GM18870 (cell line): Measurements from ENCODE around the gene TUBB3.
"Not testable (repeated sequence)": the region's sequence is repeated elsewhere in the genome, so short reads cannot be mapped to it uniquely, and the experiment has no call there.

Experiments
- ATAC-seq: cut with Tn5 transposase; IDR thresholded peaks from one replicate; pipeline ENCODE4 v1.9.1; 2021; ENCODE audit warnings: moderate library complexity; ENCODE audit not compliant: unreplicated experiment

Gene TUBB3

DNA sequence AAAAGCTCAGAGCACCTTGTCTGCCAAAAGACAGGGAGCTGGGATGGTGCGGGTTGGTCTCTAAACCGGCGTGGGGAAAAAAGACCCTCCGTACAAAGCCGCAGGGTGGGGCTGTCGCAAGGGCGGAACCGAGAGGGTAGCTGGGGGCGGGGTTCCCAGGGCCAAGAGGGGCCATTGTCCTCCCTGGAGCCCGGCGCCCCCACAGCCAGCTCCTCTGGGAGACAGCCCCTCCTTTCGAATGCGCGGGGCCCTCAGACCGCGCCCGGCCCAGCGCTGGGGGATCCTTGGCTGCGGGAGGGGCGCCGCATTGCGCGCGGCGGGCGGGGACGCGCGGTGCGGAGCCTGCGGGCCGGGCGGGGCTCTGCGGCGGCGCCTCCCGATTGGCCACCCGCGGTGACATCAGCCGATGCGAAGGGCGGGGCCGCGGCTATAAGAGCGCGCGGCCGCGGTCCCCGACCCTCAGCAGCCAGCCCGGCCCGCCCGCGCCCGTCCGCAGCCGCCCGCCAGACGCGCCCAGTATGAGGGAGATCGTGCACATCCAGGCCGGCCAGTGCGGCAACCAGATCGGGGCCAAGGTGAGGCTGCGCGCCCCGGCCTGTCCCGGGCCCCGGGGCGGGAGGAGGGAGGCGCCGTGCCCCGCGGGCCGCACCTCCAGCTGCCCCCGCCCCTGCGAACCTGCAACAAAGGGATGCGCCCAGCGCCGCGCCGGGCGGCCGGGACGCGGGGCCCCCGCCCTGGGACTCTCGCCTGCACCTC lies at the start of gene TUBB3:
Gene TUBB3 (plus strand): TSS at position 459 of the 756 bp plus-strand sequence. CDS start 60 bp downstream, at position 519.
- no peak for ATAC-seq

DNA sequence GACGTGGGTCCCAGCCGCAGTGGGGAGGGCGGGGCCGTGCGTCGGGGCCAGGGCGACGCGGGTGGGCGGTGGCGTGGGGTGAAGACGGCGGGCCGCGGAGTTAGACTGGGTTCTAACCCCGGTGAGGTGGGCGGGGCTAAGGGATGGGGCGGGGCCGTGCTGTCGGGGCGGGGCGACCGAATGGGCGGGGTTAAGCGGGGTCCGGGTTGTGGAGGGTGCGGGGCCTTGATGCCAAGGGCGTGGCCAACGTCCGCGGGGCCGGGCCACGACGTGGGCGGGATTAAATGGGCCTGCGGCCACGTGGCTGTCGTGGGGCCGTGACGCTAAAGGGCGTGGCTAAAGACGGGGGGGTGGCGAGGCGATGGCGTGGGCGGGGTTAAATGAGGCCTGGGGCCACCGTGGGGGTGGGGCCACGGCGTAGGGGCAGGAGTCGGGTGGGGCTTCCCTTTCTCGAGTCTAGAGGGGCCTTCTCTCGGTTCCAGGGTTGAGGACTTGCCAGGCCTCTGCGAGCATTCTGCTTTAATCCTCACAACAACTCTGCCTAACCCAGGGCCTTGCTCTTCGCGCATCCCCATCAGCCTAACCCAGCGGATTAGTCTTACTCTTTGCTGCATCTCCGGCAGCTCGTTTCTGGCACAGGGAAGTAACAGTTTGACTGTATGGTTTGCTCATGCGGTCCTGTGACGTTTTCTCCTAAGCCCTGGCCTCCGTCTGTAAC lies 49.0 kb upstream of the TUBB3 start:
- ATAC-seq, result no peak

DNA sequence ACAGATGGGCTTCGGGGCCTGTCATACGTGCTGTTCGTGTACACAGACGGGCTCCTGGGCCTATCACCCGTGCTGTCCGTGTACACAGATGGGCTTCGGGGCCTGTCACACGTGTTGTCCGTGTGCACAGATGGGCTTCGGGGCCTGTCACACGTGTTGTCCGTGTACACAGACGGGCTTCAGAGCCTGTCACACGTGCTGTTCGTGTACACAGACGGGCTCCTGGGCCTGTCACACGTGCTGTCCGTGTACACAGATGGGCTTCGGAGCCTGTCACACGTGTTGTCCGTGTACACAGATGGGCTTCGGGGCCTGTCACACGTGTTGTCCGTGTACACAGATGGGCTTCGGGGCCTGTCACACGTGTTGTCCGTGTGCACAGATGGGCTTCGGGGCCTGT lies 44.0 kb upstream of the TUBB3 start:
- not testable (repeated sequence) for ATAC-seq

DNA sequence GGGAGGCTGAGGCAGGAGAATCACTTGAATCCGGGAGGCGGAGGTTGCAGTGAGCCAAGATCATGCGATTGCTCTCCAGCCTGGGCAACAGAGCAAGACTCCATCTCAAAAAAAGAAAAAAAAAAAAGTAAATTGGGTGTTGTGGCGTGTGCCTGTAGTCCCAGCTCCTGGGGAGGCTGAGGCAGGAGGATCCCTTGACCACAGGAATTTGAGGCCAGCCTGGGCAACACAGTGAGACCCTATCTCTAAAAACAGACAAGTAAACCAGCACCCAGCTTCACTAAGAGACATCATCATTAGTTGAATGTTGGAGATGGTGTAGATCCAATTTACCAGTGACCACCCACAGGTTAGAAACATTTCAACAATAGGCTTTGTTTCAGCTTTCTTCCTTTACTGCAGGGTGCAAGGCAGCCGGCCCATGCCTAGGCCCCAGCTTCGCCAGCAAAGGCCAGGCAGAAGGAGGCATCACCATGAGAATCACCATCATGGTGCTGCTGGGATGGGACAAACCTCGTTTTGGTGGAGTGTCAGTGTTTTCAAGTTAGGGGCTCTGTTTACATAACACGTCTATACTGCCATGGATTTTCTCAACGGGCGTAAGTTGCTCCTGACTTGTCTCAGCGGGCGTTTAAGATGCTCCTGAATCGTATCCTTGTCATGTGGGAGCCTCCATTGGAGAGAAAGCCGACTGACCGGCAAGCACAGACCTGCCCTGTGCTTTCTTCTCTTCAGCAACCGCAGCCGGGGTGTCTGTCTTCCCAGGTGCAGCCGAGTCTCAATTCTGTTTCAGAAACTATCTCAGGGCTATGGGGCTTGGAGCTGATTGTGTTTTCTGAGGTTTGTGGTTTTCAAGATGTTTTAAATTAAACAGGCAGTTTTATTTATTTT lies 42.4 kb upstream of the TUBB3 start:
- ATAC-seq, result no peak

DNA sequence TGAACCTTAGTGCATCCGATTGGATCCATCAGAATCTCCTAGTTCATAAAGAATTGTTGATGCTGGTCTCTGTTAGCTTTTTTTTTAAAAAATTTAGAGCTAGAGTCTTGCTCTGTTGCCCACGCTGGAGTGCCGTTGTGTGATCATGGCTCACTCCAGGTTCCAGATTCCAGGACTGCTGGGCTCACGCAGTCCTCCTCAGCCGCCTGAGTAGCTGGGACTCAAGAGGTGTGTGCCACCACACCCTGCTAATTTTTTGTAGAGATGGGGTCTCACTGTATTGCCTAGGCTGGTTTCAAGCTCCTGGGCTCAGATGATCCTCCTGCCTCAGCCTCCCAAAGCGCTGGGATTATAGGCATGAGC lies 41.8 kb upstream of the TUBB3 start:
- ATAC-seq, result no peak

DNA sequence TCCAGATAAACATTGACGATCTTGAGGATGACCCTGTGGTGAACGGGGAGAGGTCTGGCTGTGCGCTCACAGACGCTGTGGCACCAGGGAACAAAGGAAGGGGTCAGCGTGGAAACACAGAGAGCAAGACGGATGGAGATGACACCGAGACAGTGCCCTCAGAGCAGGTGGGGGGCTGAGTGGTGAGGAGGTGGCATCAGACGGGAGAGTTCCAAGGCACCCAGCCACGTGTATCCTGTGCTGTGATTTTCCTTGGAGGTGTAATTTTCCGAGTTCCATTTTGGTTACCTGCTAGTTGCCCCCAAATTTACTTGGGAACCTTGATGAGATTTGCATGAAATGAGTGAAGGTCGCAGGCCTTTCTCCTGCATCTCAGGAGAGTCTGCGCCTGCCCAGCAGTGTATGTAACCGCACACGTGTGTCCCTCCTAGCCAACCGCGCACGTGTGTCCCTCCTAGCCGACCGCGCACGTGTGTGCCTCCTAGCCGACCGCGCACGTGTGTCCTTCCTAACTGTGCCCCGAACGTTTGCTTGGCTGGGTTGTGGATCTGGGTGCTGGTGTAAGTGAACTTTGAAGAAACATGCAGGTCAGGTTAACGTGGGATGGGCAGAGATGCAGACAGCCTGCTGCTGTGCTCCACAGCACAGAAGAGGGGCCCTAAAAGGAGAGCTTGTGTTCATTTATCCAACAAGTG lies 39.6 kb upstream of the TUBB3 start:
- no peak for ATAC-seq

DNA sequence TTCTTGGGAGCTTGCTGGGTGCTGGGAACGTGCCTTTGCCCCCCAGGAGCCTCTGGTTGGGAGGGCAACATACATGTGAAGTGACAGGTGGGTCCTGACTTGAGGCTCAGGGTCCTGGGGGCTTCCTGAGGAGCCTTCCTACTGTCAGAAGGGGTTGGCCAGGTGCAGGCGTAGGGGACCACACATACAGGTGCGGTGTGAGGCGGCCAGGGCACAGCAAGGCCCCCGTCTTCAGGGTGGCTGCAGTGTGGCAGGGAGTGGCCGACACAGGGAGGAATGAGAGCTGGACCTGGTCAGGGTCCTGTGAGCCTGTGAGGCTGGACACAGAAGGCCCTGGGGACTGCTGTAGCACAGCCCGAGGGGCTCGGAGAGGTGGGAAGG lies 39.1 kb upstream of the TUBB3 start:
- ATAC-seq, result no peak

DNA sequence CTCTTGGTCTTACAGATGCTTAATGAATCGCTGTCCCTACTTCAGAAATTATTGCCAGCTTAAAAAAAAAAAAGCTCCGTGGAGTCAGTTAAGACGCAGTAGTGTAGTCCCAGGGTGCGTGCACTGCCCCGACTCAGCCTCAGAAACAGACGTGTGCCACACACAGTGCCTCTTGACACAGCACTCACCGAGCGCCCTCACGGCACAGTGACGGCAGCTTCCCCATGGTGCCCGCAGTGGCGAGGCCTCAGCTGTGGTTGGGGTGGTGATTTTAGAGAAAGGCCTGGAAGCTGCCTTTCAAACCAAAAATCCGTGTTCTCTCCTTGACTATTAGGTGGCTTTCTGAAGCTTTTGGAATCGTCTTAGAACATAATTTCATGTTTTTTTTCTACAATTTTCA lies 35.9 kb upstream of the TUBB3 start:
- no peak for ATAC-seq

DNA sequence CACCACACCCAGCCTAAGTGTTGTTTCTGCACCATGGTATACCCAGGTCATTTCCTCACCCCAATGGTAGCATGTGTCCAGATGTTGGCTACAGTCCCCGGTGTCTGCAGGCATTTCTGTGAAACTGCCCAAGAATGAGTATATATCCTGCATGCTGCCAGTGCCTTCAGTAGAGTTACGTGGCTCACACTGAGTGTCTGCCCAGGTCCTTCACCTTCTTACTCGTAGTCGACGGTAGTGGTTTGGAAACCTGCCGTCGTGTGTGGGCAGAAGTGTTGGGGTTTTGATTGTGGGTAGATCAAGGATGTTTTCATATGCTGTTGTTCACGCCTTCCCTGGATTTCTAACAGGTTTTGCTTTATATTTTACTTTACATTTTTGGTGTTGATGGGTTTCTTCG lies 32.9 kb upstream of the TUBB3 start:
- no peak for ATAC-seq

DNA sequence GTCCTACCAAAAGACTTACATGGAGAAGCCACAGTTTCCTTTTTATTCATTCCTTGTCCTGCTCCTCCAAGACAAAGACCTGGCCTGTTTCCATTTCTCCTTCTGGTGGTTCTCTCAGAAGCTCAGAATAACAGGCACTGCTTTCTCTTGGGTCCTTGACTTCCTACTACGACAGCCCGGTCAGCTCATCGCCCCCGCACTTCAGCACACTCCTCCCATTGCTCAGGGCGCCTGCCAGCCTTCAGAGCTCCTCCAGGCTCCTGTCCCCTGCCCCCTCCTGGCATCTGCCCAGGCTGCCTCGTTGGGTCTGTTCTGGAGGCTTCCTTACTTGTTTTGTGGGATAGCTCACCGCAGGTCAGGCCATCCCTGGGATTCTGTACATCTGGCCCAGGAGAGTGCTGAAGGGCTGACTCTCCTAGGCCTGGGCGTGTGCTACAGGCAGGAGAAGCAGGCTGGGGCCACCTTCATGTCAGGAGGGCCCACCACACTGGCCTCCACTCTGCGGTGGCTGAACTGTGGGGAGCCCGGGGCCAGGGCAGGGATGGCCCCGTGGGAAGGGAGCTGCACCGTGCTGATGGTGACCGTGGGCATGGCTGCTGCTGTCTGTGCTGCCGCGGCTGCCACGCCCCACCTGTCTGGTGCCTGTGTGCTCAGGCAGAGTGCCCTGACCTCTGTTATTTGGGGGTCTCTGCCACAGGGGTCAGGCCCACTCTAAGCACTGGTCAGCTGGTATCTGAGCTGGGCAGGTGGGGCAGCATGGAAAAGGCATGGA lies 32.1 kb upstream of the TUBB3 start:
- ATAC-seq, result no peak

DNA sequence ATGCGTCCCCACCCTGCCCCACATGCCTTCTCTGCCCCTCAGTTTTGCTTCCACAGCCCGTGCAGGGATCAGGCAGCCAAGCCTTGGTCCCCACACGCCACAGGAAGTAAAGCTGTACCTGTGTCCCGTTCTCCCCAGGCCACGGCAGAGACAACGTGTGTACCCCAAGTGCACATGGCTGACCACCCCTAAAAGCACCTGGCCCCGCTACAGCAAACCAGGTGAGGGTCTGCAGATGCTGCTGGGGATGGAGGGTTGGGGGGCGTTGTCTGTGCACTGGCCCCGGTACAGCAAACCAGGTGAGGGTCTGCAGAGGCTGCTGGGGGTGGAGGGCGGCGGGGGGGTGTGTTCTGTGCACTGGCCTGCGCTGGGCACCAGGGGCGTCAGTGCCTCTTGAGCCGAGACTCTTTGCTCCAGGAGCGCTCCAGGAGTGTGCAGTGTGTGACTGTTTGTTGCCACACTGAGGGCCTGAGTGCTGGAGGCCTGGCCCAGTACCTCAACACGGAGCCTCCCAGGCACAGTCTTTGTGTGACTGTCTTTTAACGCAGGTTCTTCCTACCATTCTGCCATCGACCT lies 31.0 kb upstream of the TUBB3 start:
- ATAC-seq, result no peak

DNA sequence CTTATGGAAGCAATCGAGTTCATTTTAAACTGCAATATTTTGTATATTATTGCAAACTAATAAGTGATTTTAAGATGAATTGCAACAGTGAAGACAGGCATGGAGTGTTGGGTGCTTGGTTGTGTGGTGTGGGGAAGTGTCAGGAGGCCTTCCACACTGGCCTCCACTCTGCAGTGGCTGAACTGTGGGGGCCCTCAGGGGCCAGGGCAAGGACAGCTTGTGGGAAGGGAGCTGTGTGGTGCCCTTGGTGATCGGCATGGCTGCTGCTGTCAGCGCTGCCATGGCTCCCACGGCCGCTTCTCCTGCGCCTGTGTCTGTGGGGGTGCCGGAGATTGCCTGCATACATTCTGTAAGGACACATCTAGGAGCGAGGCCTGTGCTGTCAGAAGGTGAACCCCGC lies 30.5 kb upstream of the TUBB3 start:
- no peak for ATAC-seq

DNA sequence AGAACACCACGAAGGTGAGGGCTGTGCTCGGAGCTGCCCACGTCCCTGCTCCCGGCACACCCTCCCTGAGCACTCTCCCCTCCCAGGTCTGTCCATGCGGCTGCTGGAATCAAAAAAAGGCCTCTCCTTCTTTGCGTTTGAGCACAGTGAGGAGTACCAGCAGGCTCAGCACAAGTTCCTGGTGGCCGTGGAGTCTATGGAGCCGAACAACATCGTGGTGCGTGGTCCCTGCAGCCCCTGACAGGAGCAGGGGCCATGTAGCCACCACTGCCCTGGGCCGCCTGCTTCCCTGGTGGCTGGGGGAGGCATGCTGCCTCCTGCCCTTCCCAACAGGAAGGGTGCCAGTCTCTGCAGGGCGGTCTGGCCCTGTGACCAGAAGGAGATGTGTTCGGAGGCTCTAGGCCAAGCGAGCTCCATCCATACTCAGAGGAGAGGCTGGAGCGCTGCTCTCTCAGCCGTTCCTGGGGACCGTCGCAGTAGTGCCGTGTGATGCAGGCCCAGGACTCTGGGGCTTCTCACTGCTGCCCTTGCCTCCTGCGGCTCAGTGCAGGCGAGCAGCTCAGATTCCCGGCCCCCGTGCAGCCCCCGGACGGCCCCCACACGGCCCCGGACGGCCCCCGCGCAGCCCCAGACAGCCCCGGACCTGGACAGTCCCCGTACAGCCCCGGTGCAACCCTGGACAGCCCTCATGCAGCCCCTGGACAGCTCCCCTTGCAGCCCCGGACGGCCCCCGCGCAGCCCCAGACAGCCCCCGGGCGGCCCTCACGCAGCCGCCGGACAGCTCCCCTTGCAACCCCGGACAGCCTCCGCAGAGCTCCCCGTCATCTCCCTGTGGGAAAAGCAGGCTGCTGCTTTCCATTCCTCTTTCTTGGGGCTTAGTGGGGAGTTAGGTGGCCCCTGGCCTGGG lies 29.2 kb upstream of the TUBB3 start:
- ATAC-seq, result no peak

DNA sequence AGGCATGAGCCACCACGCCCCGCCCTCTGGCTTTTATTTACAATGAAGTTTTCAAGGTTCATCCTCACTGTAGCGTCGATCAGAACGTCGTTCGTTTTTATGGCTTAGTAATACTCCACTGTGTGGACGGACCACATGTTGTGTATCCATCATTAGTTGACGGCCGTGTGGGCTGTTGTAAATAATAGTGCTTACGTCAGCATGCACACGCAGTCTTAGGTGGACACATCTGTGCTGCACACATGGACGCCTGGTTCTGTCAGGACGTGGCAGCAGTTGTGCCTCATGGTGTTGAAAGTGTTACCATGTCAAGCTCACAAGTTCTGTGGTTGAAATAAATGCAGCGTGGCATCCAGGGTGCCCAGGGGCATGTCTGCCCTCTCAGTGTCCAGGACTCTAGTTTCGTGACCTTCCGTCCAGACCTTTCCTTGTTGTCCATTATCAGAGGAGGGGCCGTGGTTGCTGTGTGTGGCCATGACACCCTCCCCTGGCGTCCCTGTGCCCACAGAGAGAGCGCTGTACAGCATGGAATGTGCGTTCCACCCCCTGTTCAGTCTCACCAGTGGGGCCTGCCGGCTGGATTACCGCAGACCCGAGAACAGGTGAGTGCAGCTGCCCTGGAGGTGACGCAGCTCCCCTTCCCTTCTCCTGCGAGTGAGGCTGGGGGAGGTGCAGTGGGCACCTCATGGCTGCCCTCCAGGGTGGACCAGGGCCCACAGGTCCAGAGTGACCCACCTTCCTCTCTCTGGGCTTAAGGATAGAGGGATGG lies 27.5 kb upstream of the TUBB3 start:
- no peak for ATAC-seq

DNA sequence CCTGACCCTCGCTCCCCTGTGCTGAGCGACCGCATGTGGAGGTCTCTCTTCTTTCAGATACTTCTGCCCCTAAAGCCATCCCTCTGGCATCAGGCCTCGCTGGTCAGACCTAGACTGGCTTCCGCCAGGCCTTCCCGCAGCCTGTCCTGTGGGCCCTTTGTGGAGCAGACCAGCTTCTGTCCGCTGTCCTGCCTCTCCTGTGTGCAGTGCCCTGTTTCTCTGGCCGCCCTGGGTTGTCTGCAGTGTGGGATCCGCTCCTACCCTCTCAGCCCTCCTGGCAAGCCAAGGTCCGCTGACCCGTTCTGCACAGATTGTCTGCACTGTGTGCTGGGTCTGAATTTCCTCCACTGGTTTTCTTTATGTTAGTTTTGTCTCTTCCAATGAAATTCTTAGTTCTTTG lies 25.9 kb upstream of the TUBB3 start:
- no peak for ATAC-seq

DNA sequence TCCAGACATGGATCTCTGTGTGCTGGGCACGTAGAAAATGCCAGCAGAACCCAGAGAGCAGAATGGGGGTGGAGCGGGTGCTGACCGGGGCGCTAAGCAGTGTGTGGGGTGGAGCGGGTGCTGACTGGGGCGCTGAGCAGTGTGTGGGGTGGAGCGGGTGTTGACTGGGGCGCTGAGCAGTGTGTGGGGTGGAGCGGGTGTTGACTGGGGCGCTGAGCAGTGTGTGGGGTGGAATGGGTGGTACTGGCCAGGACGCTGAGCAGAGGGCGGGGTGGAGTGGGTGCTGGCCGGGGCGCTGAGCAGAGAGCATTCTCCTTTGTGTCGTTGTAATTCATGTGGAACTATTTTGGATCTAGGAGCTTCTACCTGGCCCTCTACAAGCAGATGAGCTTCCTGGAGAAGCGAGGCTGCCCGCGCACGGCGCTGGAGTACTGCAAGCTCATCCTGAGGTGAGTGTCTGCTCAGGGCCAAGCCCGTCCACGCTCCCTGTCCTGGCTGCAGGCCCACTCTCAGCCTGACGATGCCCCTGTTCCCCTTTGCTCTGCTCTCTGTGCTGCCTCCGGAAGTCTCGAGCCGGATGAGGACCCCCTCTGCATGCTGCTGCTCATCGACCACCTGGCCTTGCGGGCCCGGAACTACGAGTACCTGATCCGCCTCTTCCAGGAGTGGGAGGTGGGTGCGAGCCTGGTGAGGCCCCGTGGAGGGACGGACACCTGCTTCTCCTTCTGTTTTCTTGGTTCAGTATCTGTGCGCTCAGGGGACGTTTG lies 24.8 kb upstream of the TUBB3 start:
- ATAC-seq, result no peak

DNA sequence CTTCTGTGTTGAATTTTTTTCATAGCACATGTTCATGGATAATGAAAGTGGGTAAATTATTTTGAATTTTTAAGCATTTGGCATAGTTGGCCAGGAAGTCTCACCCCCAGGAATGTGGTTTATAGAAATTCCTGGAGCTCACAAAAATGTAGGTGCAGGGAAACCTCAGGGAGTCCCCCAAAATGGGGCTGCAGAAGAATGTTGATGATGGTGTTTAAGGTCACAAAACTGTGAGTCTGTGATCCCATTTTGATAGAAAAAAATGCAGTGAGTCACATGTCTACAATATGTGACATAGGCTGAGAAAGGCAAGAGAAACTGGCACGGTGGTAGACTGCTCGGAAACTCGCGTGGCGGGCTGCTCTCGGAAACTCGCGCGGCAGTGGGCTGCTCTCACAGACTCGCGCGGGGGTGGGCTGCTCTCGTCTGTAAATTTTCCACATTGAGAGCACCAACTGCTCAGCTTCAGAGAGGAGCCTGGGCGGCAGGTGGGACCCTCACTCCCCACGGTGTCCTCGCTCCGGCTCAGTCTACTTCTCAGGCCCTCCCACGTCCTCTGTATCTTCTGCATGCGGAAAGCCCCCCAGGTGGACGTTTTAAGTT lies 23.2 kb upstream of the TUBB3 start:
- no peak for ATAC-seq
